ENCODE data around the gene KCNK10.

DNA sequence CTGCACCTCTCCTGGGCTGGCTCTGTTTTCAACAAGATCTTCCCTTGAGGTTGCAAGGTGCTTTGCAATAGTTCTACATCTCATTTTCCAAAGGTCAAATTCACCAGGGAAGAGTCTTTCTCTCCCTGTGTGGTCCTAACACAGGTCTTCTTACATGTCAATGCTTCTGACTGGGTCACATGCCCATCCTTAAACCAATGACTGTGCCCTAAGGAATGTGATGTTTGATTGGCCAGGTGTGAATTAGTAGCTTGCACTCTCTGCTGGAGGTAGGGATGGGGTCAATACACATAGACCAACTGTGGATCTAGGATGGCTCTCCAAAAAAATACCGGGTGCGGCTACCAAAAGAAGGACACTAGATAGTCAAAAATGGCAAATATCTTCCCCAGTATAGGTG, 19.9 kb upstream of the KCNK10 start:
- TF ChIP-seq, protein P1, sequence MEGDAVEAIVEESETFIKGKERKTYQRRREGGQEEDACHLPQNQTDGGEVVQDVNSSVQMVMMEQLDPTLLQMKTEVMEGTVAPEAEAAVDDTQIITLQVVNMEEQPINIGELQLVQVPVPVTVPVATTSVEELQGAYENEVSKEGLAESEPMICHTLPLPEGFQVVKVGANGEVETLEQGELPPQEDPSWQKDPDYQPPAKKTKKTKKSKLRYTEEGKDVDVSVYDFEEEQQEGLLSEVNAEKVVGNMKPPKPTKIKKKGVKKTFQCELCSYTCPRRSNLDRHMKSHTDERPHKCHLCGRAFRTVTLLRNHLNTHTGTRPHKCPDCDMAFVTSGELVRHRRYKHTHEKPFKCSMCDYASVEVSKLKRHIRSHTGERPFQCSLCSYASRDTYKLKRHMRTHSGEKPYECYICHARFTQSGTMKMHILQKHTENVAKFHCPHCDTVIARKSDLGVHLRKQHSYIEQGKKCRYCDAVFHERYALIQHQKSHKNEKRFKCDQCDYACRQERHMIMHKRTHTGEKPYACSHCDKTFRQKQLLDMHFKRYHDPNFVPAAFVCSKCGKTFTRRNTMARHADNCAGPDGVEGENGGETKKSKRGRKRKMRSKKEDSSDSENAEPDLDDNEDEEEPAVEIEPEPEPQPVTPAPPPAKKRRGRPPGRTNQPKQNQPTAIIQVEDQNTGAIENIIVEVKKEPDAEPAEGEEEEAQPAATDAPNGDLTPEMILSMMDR (conservative IDR thresholded peaks at IDR 0.05; ENCODE audit: low read length) = no peak
- TF ChIP-seq EZH2phosphoT487 (IDR thresholded peaks at IDR 0.05; ENCODE audit: borderline replicate concordance, low read depth, low read length) = no peak

Data from OCI-LY7 (cell line).